Endothelial cell (in vitro differentiated cells): Measurements from ENCODE around the gene MUTYH. TPM values are rescaled to one million over a fixed set of nuclear protein-coding genes. Genes with fewer than 3 reads are reported as not detected.

ENCODE experiments used
- DNase-seq: peaks from one replicate; pipeline ENCODE4 v3.0.0; 2021; ENCODE audit warnings: low spot score
- H3K27ac Mint-ChIP-seq: one replicate; pipeline ENCODE4 v1.8.0; 2021; ENCODE audit warnings: mixed read lengths, inconsistent platforms; ENCODE audit not compliant: unreplicated experiment
- H3K27me3 Mint-ChIP-seq: one replicate; pipeline ENCODE4 v1.8.0; 2021; ENCODE audit warnings: mild to moderate bottlenecking, moderate library complexity, mixed read lengths, inconsistent platforms; ENCODE audit not compliant: unreplicated experiment
- H3K36me3 Mint-ChIP-seq: one replicate; pipeline ENCODE4 v1.8.0; 2021; ENCODE audit warnings: mild to moderate bottlenecking, low read depth, mixed read lengths, inconsistent platforms; ENCODE audit not compliant: unreplicated experiment
- H3K4me1 Mint-ChIP-seq: one replicate; pipeline ENCODE4 v1.8.0; 2021; ENCODE audit warnings: mild to moderate bottlenecking, mixed read lengths, inconsistent platforms; ENCODE audit not compliant: unreplicated experiment
- H3K4me3 Mint-ChIP-seq: one replicate; pipeline ENCODE4 v1.8.0; 2021; ENCODE audit warnings: mild to moderate bottlenecking, mixed read lengths, inconsistent platforms; ENCODE audit not compliant: unreplicated experiment
- H3K9me3 Mint-ChIP-seq: one replicate; pipeline ENCODE4 v1.8.0; 2021; ENCODE audit warnings: mixed read lengths, inconsistent platforms; ENCODE audit not compliant: unreplicated experiment
- total RNA-seq: library from RNA; stranded (reverse); fragmentation: NEBNext Ultra II Directional; extraction: Animal tissue kit (Norgen Biotek cat#: 25700); gene quantifications from one replicate; pipeline ENCODE4 v1.2.1, GENCODE V29; 2021; ENCODE audit not compliant: unreplicated experiment
- TF ChIP-seq, protein P1 (sequence below): fragments of 200-600 bp; sonication (generic); IDR thresholded peaks from one replicate; pipeline ENCODE4 v1.5.0; 2021; ENCODE audit warnings: antibody characterized with exemption; ENCODE audit not compliant: unreplicated experiment

The MUTYH gene
- total RNA-seq, 1 donor from 2014 or later = 31.5 TPM

DNA sequence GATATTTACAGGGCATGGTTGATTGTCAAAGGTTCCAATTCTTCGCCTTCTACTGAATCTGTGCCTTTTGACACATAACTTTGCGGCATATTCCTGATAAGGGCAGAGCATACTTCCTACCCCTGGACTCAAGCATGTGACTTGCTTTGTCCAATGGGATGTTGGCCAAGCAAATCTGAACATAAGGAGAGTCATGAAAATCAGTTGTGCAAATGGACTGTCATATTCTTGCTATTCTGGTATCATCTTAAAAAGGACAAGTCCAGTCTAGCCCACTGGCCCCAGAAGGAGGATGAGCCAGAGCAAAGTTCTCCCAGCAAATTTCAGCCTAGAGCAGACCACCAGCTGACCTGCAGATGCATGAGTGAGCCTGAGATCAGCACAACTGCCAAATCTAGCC lies 41.0 kb upstream of the MUTYH start:
- TF ChIP-seq, protein P1, sequence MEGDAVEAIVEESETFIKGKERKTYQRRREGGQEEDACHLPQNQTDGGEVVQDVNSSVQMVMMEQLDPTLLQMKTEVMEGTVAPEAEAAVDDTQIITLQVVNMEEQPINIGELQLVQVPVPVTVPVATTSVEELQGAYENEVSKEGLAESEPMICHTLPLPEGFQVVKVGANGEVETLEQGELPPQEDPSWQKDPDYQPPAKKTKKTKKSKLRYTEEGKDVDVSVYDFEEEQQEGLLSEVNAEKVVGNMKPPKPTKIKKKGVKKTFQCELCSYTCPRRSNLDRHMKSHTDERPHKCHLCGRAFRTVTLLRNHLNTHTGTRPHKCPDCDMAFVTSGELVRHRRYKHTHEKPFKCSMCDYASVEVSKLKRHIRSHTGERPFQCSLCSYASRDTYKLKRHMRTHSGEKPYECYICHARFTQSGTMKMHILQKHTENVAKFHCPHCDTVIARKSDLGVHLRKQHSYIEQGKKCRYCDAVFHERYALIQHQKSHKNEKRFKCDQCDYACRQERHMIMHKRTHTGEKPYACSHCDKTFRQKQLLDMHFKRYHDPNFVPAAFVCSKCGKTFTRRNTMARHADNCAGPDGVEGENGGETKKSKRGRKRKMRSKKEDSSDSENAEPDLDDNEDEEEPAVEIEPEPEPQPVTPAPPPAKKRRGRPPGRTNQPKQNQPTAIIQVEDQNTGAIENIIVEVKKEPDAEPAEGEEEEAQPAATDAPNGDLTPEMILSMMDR = no peak
- DNase-seq = no peak
- Mint-ChIP-seq H3K4me1 (no peaks in the 10 kb centered on the region), H3K9me3 (no peaks in the 10 kb centered on the region), H3K27ac (no peak overlapping the region), H3K27me3 (peaks cover 3% of the 10 kb centered on the region), H3K4me3 (no peak overlapping the region), H3K36me3 (no peaks in the 10 kb centered on the region)

DNA sequence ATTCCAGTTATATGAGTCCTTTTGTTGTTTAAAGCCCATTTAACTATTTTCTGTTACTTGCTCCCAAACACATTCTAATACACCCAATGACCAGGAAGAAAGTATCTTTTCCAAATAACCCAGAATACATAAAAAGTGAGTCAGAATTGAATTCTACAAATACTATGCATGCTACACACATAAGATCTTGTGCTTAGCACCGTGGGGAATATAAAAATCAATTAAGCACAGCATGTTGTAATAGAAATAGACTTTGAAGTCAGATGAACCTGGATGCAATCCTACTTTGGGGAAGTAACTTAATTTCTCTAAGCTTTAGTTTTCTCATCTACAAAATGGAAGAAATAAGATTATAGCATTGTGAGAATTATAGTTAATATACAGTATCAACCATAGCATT lies 40.5 kb upstream of the MUTYH start:
- Mint-ChIP-seq H3K9me3 (no peaks in the 10 kb centered on the region), H3K27ac (no peak overlapping the region), H3K4me3 (no peak overlapping the region), H3K27me3 (peaks cover 3% of the 10 kb centered on the region), H3K36me3 (no peaks in the 10 kb centered on the region), H3K4me1 (no peaks in the 10 kb centered on the region)
- no peak for DNase-seq
- TF ChIP-seq, protein P1 = no peak

DNA sequence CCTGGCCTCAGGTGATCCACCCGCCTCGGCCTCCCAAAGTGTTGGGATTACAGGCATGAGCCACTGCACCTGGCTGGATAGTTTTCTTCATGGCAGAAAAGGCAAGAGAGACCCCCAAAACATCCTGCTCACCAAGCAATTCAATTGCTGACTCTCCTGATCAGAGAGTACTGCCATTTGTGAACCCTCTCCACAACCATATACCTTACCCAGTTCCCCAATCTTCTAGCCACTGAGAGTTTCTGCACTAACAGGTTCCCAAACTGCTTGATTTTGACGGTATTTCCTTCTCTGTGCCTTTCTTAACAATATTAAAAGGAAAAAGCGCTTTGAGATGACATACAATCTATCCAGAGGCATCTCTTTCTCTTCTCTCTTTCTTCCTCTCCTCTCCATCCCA lies 39.9 kb upstream of the MUTYH start:
- Mint-ChIP-seq H3K36me3 (no peaks in the 10 kb centered on the region), H3K9me3 (no peaks in the 10 kb centered on the region), H3K4me1 (no peaks in the 10 kb centered on the region), H3K27ac (no peak overlapping the region), H3K27me3 (peaks cover 3% of the 10 kb centered on the region), H3K4me3 (no peak overlapping the region)
- TF ChIP-seq, protein P1 = no peak
- no peak for DNase-seq

DNA sequence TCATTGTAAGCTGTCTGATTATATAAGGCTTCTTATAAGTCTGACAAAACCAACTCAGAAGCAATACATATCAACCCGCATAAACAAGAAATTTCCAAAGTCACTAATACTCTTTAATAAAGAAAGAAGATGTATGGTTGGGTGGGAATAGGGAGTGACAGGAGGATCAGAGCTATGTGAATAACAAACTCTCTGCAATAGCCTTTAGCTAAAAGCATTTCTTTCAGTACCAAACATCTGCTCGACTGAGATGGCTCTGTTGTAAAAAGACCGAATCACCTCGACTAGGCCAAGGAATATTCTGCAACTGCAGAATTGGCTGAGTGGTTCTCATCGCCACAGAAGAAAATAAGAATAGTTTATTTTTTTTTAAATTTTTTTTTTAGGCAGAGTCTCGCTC lies 39.3 kb upstream of the MUTYH start:
- no peak for DNase-seq
- H3K27me3 Mint-ChIP-seq = peaks cover 3% of the 10 kb centered on the region
- TF ChIP-seq, protein P1 = no peak
- H3K4me1 Mint-ChIP-seq = no peaks in the 10 kb centered on the region
- no peak overlapping the region for H3K27ac Mint-ChIP-seq
- H3K36me3 Mint-ChIP-seq = no peaks in the 10 kb centered on the region
- no peak overlapping the region for H3K4me3 Mint-ChIP-seq
- no peaks in the 10 kb centered on the region for H3K9me3 Mint-ChIP-seq

DNA sequence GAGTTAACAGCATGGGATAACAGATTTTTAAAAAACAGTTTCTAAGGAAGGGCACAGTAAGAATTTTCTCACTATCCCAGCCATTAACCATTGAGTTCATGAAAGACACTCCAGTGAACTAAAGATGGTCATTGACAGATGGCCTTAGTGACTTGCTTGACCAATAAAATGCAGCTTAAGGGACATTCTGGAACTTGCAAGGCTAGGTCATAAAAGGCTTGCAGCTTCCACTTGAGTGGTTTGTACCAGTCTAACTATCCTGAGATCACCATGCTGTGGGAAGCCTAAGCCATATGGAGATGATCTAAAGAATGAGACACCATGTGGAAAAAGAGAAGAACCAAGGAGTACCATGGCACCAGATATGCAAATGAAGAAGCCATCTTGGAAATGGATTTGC lies 37.9 kb upstream of the MUTYH start:
- H3K4me3 Mint-ChIP-seq = no peak overlapping the region
- no peaks in the 10 kb centered on the region for H3K36me3 Mint-ChIP-seq
- H3K4me1 Mint-ChIP-seq = no peaks in the 10 kb centered on the region
- no peak for DNase-seq
- TF ChIP-seq, protein P1 = no peak
- no peak overlapping the region for H3K27ac Mint-ChIP-seq
- no peaks in the 10 kb centered on the region for H3K27me3 Mint-ChIP-seq
- no peaks in the 10 kb centered on the region for H3K9me3 Mint-ChIP-seq
